NT2/D1 (cell line): ENCODE results near the gene CDH3.
A peak's percentile ranks its signal among the peaks of the same experiment; 100 is the strongest.

Experiments used
- DNase-seq: peaks from one replicate; pipeline ENCODE4 v3.0.0-alpha.2; 2011; ENCODE audit warnings: low read depth, low spot score
- H3K27me3 ChIP-seq: 2 replicates; pipeline ENCODE4 v1.6.0; 2011; ENCODE audit warnings: mild to moderate bottlenecking; ENCODE audit not compliant: insufficient read length, insufficient read depth
- H3K36me3 ChIP-seq: 2 replicates; pipeline ENCODE4 v1.6.1; 2011; ENCODE audit warnings: mild to moderate bottlenecking, low read length, mixed read lengths; ENCODE audit not compliant: insufficient read depth, insufficient read length
- H3K4me1 ChIP-seq: 2 replicates; pipeline ENCODE4 v1.5.1; 2011; ENCODE audit not compliant: insufficient read depth, insufficient read length
- H3K4me3 ChIP-seq: 2 replicates; pipeline ENCODE4 v1.5.1; 2011; ENCODE audit warnings: low read depth; ENCODE audit not compliant: insufficient read length
- H3K9ac ChIP-seq: 2 replicates; pipeline ENCODE4 v1.6.0; 2011; ENCODE audit warnings: low read depth; ENCODE audit not compliant: insufficient read length
- H3K9me3 ChIP-seq: 2 replicates; pipeline ENCODE4 v1.5.1; 2011; ENCODE audit warnings: mild to moderate bottlenecking, low read length; ENCODE audit not compliant: insufficient read depth
- SUZ12 ChIP-seq: IDR thresholded peaks from 2 replicates; pipeline ENCODE4 v1.6.1; 2011; ENCODE audit not compliant: insufficient read length, insufficient read depth; ENCODE audit errors: extremely low read depth
- YY1 ChIP-seq: IDR thresholded peaks from 2 replicates; pipeline ENCODE4 v1.6.1; 2011; ENCODE audit not compliant: insufficient read length, insufficient read depth
- ZNF274 ChIP-seq: IDR thresholded peaks from 2 replicates; pipeline ENCODE4 v1.6.1; 2011; ENCODE audit warnings: mild to moderate bottlenecking, low read depth, low read length

The CDH3 gene

DNA sequence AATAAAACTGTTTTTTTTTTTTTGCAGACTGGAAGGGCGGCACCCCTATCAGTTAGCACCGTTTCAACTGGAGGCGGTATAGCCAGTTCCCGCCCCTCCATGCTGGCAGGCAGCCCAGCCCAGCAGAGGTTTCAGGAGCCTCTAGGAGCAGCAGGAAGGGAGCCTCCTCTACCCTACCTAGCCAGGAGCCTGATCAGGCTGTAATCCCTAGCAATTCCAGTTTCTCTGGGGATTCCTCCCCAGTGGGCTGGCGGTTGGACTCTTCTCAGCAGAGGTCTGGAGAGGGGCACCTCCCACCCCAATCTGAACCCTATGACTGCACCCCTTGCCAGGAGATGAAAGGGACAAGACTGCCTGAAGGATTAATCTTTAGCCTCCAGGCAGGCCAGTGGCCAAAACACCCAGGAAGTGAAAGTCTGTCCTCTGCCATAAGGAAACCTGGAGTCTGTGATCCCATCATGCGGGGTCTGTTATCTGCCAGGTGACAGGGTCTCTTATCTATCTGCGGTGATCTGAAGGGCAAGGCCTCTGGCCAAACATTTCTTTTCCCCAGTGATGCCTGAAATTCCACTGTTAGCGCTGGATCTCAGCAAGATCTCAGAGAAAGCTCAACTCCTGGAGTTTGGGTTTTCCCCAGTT is 87.1 kb downstream of the CDH3 start:
- Histone ChIP-seq H3K9ac (peak overlapping the region; percentile 47), H3K4me1 (peaks cover 3% of the 10 kb centered on the region), H3K9me3 (peaks cover 14% of the 10 kb centered on the region; the same call in 1 of the 2 replicates), H3K36me3 (no peaks in the 10 kb centered on the region), H3K4me3 (no peak overlapping the region), H3K27me3 (no peaks in the 10 kb centered on the region)
- TF ChIP-seq SUZ12: no peak
- no peak for TF ChIP-seq ZNF274
- no peak for TF ChIP-seq YY1
- DNase-seq: peak; percentile 63

DNA sequence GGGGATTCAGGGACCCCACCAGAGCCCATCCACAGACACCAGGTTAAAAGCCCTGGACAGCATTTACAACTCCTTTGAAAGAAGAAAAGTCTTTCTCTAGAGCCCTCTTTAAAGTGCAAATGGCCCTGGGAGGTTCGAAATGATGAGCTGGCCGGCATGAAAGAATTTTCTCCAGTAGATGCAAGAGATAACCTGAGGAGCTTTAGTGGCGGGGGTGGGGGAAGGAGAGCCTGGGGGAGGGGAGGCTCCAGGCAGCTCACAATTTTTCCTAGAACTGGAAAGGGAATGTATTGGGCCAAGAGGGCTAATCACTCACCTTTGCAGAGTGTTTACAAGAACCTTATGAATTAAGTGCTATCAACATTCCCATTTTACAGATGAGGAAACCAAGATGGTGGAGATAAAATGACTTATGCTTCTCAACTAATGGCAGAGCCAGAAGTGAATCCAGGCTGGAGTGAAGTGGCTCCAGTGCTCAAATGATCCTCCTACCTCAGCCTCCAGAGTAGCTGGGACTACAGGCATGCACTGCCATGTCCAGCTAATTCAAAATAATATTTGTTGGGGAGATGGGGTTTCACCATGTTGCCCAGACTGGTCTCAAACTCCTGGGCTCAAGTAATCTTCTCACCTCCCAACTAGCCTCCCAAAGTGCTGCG is 87.8 kb downstream of the CDH3 start:
- Histone ChIP-seq H3K36me3 (no peaks in the 10 kb centered on the region), H3K9me3 (peaks cover 14% of the 10 kb centered on the region; the same call in 1 of the 2 replicates), H3K27me3 (peaks cover 3% of the 10 kb centered on the region), H3K4me1 (peaks cover 3% of the 10 kb centered on the region), H3K9ac (peak overlapping the region; percentile 47), H3K4me3 (no peak overlapping the region)
- TF ChIP-seq ZNF274 (no peak), YY1 (no peak), SUZ12 (no peak)
- DNase-seq: no peak

DNA sequence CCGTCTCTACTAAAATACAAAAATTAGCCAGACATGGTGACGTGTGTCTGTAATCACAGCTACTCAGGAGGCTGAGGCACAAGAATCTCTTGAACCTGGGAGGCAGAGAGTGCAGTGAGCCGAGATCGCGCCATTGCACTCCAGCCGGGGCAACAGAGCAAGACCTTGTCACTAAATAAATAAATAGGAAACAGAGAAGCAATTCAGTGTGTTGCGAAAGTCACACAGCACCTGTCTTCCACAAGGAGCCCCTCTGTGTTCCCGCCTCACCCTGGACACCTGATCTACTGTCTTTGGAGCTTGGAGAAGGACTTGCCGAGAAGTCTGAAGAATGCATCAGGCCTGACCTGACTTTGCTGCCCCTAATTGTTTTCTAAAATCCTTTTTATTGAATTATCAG is 88.5 kb downstream of the CDH3 start:
- no peaks in the 10 kb centered on the region for H3K36me3 ChIP-seq
- no peak overlapping the region for H3K9ac ChIP-seq
- peaks cover 3% of the 10 kb centered on the region for H3K27me3 ChIP-seq
- H3K9me3 ChIP-seq: peaks cover 14% of the 10 kb centered on the region; the same call in 1 of the 2 replicates
- TF ChIP-seq YY1 (no peak), SUZ12 (no peak), ZNF274 (no peak)
- peaks cover 2% of the 10 kb centered on the region for H3K4me1 ChIP-seq
- DNase-seq: no peak
- no peak overlapping the region for H3K4me3 ChIP-seq

DNA sequence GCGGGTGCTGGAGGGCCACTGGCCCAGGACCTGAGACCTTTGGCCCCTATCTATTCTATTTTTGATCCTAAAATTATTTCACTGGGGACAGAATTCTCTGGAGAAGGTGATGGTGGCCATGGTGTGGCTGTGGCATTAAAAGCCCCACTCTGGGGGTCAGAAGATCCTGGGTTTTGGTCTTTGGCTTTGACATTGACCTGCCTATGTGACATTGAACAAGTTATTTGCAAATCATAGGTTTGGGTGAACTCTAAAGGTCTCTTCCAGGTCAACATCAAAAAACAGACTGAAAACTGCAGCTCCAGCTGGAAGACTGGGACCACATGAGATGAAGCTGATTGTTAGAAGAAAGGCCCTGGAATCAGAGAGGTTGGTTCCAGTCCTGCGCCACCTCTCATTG is 89.7 kb downstream of the CDH3 start:
- H3K4me1 ChIP-seq: no peaks in the 10 kb centered on the region
- peaks cover 3% of the 10 kb centered on the region for H3K27me3 ChIP-seq
- no peaks in the 10 kb centered on the region for H3K36me3 ChIP-seq
- no peak overlapping the region for H3K9ac ChIP-seq
- H3K9me3 ChIP-seq: peaks cover 14% of the 10 kb centered on the region; the same call in 1 of the 2 replicates
- no peak overlapping the region for H3K4me3 ChIP-seq
- TF ChIP-seq YY1 (no peak), ZNF274 (no peak), SUZ12 (no peak)
- DNase-seq: no peak

DNA sequence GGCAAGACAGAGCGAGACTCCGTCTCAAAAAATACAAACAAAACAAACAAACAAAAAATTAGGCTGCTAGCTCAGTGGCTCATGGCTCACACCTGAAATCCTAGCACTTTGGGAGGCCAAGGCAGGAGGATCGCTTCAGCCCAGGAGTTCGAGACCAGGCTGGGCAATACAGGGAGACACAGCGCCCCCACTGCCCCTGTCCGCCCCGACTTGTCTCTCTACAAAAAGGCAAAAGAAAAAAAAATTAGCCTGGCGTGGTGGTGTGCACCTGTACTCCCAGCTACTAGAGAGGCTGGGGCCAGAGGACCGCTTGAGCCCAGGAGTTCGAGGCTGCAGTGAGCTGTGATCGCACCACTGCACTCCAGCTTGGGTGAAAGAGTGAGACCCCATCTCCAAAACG is 91.5 kb downstream of the CDH3 start:
- Histone ChIP-seq H3K9me3 (peaks cover 14% of the 10 kb centered on the region; the same call in 1 of the 2 replicates), H3K4me3 (no peak overlapping the region), H3K9ac (no peak overlapping the region), H3K36me3 (peaks cover 2% of the 10 kb centered on the region), H3K4me1 (peaks cover 5% of the 10 kb centered on the region), H3K27me3 (peaks cover 3% of the 10 kb centered on the region)
- no peak for TF ChIP-seq ZNF274
- TF ChIP-seq SUZ12: no peak
- TF ChIP-seq YY1: no peak
- no peak for DNase-seq

DNA sequence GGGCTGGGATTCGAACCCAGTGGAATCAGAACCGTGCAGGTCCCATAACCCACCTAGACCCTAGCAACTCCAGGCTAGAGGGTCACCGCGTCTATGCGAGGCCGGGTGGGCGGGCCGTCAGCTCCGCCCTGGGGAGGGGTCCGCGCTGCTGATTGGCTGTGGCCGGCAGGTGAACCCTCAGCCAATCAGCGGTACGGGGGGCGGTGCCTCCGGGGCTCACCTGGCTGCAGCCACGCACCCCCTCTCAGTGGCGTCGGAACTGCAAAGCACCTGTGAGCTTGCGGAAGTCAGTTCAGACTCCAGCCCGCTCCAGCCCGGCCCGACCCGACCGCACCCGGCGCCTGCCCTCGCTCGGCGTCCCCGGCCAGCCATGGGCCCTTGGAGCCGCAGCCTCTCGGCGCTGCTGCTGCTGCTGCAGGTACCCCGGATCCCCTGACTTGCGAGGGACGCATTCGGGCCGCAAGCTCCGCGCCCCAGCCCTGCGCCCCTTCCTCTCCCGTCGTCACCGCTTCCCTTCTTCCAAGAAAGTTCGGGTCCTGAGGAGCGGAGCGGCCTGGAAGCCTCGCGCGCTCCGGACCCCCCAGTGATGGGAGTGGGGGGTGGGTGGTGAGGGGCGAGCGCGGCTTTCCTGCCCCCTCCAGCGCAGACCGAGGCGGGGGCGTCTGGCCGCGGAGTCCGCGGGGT is 92.1 kb downstream of the CDH3 start, which contains the start of gene CDH1:
Gene CDH1, plus strand, starts transcription at position 247 of the 684 bp plus-strand sequence. Its CDS starts 124 bp downstream, at position 371.
- no peak for DNase-seq
- TF ChIP-seq ZNF274 (no peak), YY1 (no peak), SUZ12 (no peak)
- peaks cover 5% of the 10 kb centered on the region for H3K4me1 ChIP-seq
- peaks cover 2% of the 10 kb centered on the region for H3K36me3 ChIP-seq
- H3K9ac ChIP-seq: peak within 1 kb of the TSS; percentile 88
- H3K27me3 ChIP-seq: peaks cover 3% of the 10 kb centered on the region
- peak within 1 kb of the TSS; percentile 78 for H3K4me3 ChIP-seq
- H3K9me3 ChIP-seq: peaks cover 14% of the 10 kb centered on the region; the same call in 1 of the 2 replicates

DNA sequence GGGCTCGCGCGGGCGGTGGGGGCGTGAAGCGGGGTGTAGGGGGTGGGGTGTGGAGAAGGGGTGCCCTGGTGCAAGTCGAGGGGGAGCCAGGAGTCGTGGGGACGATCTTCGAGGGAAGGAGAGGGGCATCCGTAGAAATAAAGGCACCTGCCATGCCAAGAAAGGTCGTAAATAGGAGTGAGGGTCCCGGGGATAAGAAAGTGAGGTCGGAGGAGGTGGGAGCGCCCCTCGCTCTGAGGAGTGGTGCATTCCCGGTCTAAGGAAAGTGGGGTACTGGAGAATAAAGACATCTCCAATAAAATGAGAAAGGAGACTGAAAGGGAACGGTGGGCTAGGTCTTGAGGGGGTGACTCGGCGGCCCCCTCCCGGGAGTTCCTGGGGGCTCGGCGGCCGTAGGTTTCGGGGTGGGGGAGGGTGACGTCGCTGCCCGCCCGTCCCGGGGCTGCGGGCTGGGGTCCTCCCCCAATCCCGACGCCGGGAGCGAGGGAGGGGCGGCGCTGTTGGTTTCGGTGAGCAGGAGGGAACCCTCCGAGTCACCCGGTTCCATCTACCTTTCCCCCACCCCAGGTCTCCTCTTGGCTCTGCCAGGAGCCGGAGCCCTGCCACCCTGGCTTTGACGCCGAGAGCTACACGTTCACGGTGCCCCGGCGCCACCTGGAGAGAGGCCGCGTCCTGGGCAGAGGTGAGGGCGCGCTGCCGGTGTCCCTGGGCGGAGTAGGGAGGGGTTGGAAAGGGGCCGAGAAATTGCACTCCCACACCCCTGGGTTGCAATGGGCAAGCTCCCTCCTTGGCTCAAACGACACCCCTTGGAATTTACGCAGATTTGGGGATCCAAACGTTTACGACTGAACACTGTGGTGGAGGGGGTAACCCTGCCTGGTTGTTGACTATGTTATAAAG is 92.9 kb downstream of the CDH3 start:
- no peak for DNase-seq
- H3K4me3 ChIP-seq: peak overlapping the region; percentile 78
- peaks cover 14% of the 10 kb centered on the region; the same call in 1 of the 2 replicates for H3K9me3 ChIP-seq
- peak overlapping the region; percentile 88 for H3K9ac ChIP-seq
- peaks cover 3% of the 10 kb centered on the region for H3K27me3 ChIP-seq
- peaks cover 5% of the 10 kb centered on the region for H3K4me1 ChIP-seq
- peaks cover 2% of the 10 kb centered on the region for H3K36me3 ChIP-seq
- TF ChIP-seq ZNF274 (no peak), YY1 (no peak), SUZ12 (no peak)
